H1 (cell line): ENCODE data around the gene FMNL2. TPM values are rescaled to one million over a fixed set of nuclear protein-coding genes. Genes with fewer than 3 reads are reported as not detected.

Experiments
- CHD1 ChIP-seq: IDR thresholded peaks from 2 replicates; pipeline ENCODE4 v1.6.1; 2012; ENCODE audit warnings: low read depth, low read length, improper control_type of control experiment
- POU5F1 ChIP-seq: IDR thresholded peaks from 2 replicates; pipeline ENCODE4 v1.6.1; 2011; ENCODE audit warnings: low read depth, mild to moderate bottlenecking, low read length, moderate library complexity
- RXRA ChIP-seq: IDR thresholded peaks from 2 replicates; pipeline ENCODE4 v1.6.1; 2011; ENCODE audit warnings: low read depth, mild to moderate bottlenecking, low read length, moderate library complexity; ENCODE audit not compliant: insufficient read depth
- SIX5 ChIP-seq: IDR thresholded peaks from 2 replicates; pipeline ENCODE4 v1.6.1; 2011; ENCODE audit warnings: mild to moderate bottlenecking, low read depth, low read length
- SP2 ChIP-seq: IDR thresholded peaks from 2 replicates; pipeline ENCODE4 v1.6.1; 2012; ENCODE audit warnings: mild to moderate bottlenecking, low read length, inconsistent platforms
- SRF ChIP-seq: IDR thresholded peaks from 2 replicates; pipeline ENCODE4 v1.6.1; 2011; ENCODE audit warnings: mild to moderate bottlenecking, low read depth, low read length, moderate library complexity
- polyA plus RNA-seq, 7 experiments: library from polyadenylated mRNA; depleted of rRNA in 3 of 7; stranded (reverse) in 5 of 7; unstranded in 2 of 7; fragments of >200 nt in 5 of 7; fragments of 200-250 nt in 2 of 7; gene quantifications; 1 replicate in 5 of 7; 2 replicates in 1 of 7; 4 replicates in 1 of 7; pipeline versions ENCODE4 v1.2.1 to v1.2.3, GENCODE V29; 2011 to 2013; ENCODE audit warnings: missing spikeins in 2 of 7, mixed read lengths in 2 of 7
- total RNA-seq: library from RNA; stranded (reverse); fragmentation: NEBNext Ultra II Directional; extraction: Animal tissue kit (Norgen Biotek cat#: 25700); gene quantifications from 2 replicates; pipeline ENCODE4 v1.2.1, GENCODE V29; 2021
- TF ChIP-seq, protein P1 (sequence below): fragments of 300-600 bp; sonication (generic); IDR thresholded peaks from 2 replicates; pipeline ENCODE4 v1.7.1; 2012; ENCODE audit warnings: low read length, moderate library complexity, mild to moderate bottlenecking, inconsistent platforms; ENCODE audit not compliant: insufficient replicate concordance

Gene FMNL2
- total and polyA plus RNA-seq, 2 of the 8 experiments (the other 6 are each of a cell fraction or from before 2014, with no cell fraction given): 15.5 to 45.1 TPM

- TF ChIP-seq, protein P1, sequence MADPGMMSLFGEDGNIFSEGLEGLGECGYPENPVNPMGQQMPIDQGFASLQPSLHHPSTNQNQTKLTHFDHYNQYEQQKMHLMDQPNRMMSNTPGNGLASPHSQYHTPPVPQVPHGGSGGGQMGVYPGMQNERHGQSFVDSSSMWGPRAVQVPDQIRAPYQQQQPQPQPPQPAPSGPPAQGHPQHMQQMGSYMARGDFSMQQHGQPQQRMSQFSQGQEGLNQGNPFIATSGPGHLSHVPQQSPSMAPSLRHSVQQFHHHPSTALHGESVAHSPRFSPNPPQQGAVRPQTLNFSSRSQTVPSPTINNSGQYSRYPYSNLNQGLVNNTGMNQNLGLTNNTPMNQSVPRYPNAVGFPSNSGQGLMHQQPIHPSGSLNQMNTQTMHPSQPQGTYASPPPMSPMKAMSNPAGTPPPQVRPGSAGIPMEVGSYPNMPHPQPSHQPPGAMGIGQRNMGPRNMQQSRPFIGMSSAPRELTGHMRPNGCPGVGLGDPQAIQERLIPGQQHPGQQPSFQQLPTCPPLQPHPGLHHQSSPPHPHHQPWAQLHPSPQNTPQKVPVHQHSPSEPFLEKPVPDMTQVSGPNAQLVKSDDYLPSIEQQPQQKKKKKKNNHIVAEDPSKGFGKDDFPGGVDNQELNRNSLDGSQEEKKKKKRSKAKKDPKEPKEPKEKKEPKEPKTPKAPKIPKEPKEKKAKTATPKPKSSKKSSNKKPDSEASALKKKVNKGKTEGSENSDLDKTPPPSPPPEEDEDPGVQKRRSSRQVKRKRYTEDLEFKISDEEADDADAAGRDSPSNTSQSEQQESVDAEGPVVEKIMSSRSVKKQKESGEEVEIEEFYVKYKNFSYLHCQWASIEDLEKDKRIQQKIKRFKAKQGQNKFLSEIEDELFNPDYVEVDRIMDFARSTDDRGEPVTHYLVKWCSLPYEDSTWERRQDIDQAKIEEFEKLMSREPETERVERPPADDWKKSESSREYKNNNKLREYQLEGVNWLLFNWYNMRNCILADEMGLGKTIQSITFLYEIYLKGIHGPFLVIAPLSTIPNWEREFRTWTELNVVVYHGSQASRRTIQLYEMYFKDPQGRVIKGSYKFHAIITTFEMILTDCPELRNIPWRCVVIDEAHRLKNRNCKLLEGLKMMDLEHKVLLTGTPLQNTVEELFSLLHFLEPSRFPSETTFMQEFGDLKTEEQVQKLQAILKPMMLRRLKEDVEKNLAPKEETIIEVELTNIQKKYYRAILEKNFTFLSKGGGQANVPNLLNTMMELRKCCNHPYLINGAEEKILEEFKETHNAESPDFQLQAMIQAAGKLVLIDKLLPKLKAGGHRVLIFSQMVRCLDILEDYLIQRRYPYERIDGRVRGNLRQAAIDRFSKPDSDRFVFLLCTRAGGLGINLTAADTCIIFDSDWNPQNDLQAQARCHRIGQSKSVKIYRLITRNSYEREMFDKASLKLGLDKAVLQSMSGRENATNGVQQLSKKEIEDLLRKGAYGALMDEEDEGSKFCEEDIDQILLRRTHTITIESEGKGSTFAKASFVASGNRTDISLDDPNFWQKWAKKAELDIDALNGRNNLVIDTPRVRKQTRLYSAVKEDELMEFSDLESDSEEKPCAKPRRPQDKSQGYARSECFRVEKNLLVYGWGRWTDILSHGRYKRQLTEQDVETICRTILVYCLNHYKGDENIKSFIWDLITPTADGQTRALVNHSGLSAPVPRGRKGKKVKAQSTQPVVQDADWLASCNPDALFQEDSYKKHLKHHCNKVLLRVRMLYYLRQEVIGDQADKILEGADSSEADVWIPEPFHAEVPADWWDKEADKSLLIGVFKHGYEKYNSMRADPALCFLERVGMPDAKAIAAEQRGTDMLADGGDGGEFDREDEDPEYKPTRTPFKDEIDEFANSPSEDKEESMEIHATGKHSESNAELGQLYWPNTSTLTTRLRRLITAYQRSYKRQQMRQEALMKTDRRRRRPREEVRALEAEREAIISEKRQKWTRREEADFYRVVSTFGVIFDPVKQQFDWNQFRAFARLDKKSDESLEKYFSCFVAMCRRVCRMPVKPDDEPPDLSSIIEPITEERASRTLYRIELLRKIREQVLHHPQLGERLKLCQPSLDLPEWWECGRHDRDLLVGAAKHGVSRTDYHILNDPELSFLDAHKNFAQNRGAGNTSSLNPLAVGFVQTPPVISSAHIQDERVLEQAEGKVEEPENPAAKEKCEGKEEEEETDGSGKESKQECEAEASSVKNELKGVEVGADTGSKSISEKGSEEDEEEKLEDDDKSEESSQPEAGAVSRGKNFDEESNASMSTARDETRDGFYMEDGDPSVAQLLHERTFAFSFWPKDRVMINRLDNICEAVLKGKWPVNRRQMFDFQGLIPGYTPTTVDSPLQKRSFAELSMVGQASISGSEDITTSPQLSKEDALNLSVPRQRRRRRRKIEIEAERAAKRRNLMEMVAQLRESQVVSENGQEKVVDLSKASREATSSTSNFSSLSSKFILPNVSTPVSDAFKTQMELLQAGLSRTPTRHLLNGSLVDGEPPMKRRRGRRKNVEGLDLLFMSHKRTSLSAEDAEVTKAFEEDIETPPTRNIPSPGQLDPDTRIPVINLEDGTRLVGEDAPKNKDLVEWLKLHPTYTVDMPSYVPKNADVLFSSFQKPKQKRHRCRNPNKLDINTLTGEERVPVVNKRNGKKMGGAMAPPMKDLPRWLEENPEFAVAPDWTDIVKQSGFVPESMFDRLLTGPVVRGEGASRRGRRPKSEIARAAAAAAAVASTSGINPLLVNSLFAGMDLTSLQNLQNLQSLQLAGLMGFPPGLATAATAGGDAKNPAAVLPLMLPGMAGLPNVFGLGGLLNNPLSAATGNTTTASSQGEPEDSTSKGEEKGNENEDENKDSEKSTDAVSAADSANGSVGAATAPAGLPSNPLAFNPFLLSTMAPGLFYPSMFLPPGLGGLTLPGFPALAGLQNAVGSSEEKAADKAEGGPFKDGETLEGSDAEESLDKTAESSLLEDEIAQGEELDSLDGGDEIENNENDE: no peak
- no peak for TF ChIP-seq SRF
- TF ChIP-seq SP2: no peak
- TF ChIP-seq SIX5: no peak
- no peak for TF ChIP-seq RXRA
- TF ChIP-seq CHD1: no peak
- no peak for TF ChIP-seq POU5F1
These were observed 175.6 kb downstream of the FMNL2 start (continued) for GRCh38 chr2:152510621-152511020.
